Stimulated activated CD4-positive, alpha-beta T cell treated with anti-CD3 and anti-CD28 coated beads, TNF-alpha, amount 100 ng/mL, for 24 hours (primary cell): ENCODE data around the gene WDSUB1.

ENCODE experiments used
- DNase-seq, 3 experiments: peaks; one replicate each; pipeline ENCODE4 v3.0.0-alpha.2; 2020; ENCODE audit warnings: low read depth in 3 of 3

WDSUB1 gene

DNA sequence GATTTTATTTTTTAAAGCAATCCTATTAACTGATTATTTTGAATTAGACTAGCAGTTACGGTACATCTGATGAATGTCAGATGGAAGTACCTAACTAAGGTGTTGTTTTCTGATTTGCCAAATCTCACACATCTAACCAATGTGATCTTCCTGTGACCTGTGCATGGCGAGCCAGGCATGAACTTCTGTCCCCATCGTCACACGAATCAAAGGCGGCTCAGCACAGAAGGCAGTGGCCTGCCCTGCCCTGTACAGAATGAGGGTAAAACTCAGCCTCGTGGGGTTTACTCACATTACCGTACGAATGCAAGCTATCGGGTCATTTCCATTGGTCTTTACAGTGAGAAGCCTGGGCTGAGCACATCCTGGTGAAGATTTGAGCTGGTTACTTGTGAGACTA lies 87.3 kb downstream of the WDSUB1 start:
- no peak for DNase-seq

DNA sequence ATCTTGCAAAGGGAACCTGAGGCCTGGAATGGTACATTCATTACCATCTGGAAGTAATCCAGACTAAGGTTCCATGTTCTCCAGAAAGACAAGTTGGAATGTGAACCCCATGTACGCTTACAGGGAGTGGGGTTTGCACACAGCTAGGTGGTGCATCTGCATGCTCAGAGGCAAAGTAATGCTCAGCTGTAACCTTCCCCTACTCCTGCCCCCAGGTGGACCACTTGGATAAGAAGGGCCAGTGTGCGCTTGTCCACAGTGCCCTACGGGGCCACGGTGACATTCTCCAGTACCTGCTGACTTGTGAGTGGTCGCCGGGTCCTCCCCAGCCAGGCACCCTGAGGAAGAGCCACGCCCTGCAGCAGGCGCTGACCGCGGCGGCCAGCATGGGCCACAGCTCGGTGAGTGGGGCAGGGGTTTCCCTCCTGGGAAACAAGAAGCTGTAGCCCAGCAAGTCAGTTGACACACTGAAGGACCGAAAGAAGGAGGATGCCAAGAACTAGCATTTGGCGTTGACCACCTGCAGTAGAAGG lies 90.0 kb downstream of the WDSUB1 start:
- DNase-seq, result no peak

DNA sequence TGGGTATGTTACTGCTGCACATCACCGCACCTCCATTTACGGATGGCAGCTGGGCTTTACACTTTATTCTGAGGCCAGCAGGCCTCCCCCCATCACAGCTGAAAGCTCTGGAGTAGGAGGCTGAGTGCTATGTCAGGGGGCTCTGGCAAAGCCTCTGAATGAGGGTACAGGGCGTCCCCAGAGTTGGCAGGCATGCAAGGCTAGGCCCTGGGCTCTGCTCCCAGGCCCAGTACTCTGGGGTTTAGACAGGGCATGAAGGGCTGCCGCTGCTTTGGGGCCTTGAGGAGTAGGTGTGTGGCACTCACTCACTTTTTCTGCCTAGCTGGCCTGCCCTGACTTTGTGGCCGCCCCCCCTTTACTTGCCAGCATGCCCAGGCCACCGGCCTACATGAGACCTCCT lies 90.8 kb downstream of the WDSUB1 start:
- no peak for DNase-seq

DNA sequence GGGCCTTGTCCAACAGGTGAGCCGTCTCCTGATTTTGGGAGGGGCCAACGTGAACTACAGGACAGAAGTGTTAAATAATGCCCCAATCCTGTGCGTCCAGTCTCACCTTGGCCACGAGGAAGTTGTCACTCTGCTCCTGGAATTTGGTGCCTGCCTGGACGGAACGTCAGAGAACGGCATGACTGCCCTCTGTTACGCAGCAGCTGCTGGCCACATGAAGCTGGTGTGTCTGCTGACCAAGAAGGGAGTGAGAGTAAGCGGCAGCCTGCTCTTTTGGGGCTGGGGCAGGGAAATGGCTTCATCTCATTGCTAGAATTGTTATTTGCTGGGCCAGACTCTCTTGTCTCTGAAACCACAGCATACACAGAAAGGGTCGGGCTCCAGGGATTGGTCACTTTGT lies 92.3 kb downstream of the WDSUB1 start:
- no peak for DNase-seq

DNA sequence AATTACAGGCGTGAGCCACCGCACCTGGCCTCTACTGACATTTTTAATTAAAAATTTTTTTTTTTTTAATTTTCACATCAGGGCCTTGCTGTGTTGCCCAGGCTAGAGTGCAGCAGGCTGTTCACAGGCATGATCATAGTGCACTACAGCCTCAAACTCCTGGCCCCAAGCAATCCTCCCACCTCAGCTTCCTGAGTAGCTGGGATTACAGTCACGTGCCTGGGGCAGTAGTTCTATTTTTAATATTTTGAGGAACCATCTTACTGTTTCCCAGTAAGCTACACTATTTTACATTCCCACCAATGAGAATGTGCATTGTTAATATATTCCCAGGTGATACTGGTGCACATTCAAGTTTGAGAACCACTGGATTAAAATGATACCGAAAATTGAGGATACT lies 92.7 kb downstream of the WDSUB1 start:
- no peak for DNase-seq

DNA sequence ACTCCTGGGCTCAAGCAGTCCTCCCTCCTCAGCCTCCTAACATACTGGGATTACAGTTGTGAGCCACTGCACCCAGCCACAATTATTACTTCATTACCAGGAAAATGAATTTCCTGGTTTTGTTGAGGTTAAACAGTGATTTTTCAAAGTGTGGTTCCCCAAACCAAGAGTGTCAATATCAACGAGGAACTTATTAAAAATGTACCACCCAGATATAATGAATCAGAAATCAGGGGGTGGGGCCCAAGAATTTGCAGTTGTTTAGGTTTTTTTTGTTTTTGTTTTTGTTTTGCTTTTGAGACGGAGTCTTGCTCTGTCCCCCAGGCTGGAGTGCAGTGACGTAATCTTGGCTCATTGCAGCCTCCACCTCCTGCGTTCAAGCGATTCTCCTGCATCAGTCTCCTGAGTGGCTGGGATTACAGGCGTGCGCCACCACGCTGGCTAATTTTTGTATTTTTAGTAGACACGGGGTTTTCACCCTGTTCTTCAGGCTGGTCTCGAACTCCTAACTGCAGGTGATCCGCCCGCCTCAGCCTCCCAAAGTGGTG lies 94.1 kb downstream of the WDSUB1 start:
- DNase-seq, result no peak

DNA sequence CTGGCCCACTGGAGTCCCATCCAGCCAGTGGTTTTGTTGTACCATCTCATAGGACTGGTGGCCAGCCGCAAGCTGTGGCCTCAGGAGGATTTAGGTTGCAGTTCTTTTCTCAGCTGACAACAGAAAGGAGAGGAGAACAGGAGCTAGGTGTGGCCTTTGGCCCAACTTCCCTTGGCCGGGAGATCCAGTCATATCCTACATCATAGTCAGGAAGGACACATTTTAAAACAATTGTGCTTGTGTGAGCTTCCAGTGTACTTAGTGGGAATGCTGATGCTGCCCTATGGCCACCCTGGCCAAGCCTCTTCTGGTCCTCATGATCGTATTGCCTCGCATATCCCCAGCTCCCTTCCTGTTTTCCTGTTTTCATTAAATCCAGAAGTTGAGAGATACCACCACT lies 98.1 kb downstream of the WDSUB1 start:
- DNase-seq, result no peak

DNA sequence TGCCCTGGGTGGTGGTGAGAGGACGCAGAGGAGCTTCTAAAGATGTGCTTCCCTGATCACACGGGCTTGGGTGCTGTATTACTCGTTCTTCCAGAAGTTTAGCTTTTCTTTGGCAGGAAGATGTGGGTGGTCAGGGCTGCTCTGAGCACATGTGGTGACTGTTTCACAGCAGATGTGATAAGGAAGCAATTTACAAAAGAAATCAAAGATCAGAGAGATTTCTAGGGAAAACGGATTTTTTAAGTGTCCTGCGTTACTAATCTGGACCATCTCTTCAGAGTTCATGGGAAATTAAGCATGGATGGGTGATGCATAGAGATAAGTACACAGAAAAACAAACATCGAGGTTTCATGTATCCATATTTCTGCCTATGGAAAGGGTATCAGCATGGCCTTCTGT lies 99.4 kb downstream of the WDSUB1 start:
- DNase-seq, result no peak

DNA sequence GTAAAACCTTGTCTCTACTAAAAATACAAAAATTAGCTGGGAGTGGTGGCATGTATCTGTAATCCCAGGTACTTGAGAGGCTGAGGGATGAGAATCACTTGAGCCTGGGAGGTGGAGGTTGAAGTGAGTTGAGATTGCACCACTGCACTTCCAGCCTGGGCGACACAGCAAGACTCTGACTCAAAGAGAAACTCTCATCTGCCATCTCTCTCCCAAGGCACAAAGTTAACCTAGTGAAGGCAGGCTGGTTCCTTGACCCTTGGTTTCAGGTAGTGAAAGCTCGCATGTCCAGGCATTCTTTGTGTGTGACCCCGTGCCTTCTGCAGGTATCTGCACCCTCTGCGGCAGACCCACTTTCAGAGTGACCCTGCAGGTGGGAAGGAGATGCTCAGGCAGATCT lies 100.0 kb downstream of the WDSUB1 start:
- no peak for DNase-seq
